ENCODE data around the gene ECE1. TPM values are rescaled to one million over a fixed set of nuclear protein-coding genes. Genes with fewer than 3 reads are reported as not detected.
A peak's percentile ranks its signal among the peaks of the same experiment; 100 is the strongest.

ECE1 gene
- polyA plus RNA-seq, 3 donors = 10.6 to 42.4 (median 23.3) TPM

- H3K4me1 Mint-ChIP-seq = peaks cover 93% of the 10 kb centered on the region
- Histone ChIP-seq H3K4me2 (replicated peaks; ENCODE audit: extremely low read depth, low read length, poor library complexity, severe bottlenecking) (peak overlapping the region; percentile 37), H3K9ac (ENCODE audit: insufficient read depth, low read length, poor library complexity, severe bottlenecking) (peak overlapping the region; percentile 53), H3K79me2 (ENCODE audit: insufficient read depth, low read length) (no peaks in the 10 kb centered on the region), H3K4me3 (replicated peaks in 1 of 3; ENCODE audit: low read depth in 2 of 3, low read length in 3 of 3) (peak overlapping the region in 1 of 3 experiments; percentile 21), H3K27ac (ENCODE audit: low read depth in 1 of 2, low read length in 2 of 2) (peak overlapping the region; percentile 75 to 85), H3K27me3 (ENCODE audit: control insufficient read depth in 2 of 2, insufficient read depth in 2 of 2, low read length in 2 of 2) (peaks cover 6 to 43% of the 10 kb centered on the region in 2 donors), H2AFZ (ENCODE audit: insufficient read depth, low read depth, low read length, poor library complexity, severe bottlenecking) (no peak overlapping the region), H3K4me1 (ENCODE audit: control insufficient read depth in 1 of 2, insufficient read depth in 2 of 2, low read length in 2 of 2) (peaks cover 78 to 81% of the 10 kb centered on the region in 2 donors), H3K36me3 (replicated peaks in 1 of 2; ENCODE audit: control insufficient read depth in 1 of 2, insufficient read depth in 2 of 2, low read length in 2 of 2) (no peaks in the 10 kb centered on the region), H4K20me1 (ENCODE audit: insufficient read depth, low read length) (peaks cover 6% of the 10 kb centered on the region), H3K9me3 (replicated peaks in 1 of 2; ENCODE audit: control insufficient read depth in 1 of 2, insufficient read depth in 1 of 2, low read length in 2 of 2) (no peaks in the 10 kb centered on the region)
- peak overlapping the region; percentile 93 to 99 (median 98) for H3K27ac Mint-ChIP-seq
- peaks cover 24 to 67% (median 60%) of the 10 kb centered on the region in 3 donors for H3K27me3 Mint-ChIP-seq (ENCODE audit: low read depth in 3 of 3)
- peak overlapping the region; percentile 62 to 86 for H3K4me3 Mint-ChIP-seq
- no peak for TF ChIP-seq CTCF (IDR thresholded peaks at IDR 0.05)
- intact Hi-C loops (cut with micrococcal nuclease) = loop anchor here (2.0 kb wide), 2 partner anchors 13 to 19 kb away; no protein-coding TSS in a partner anchor
- 0% methylated on average over 3 of the region's 7 CpGs for WGBS (ENCODE audit: insufficient coverage)
- peak; percentile 94 to 98 (median 95) for DNase-seq
- peaks cover 0 to 5% (median 2%) of the 10 kb centered on the region in 7 donors for H3K9me3 Mint-ChIP-seq
- peaks cover 16 to 25% of the 10 kb centered on the region in 2 donors for H3K36me3 Mint-ChIP-seq
Measured at GRCh38 chr1:21337928-21338572, 47.8 kb upstream of the ECE1 start.

DNA sequence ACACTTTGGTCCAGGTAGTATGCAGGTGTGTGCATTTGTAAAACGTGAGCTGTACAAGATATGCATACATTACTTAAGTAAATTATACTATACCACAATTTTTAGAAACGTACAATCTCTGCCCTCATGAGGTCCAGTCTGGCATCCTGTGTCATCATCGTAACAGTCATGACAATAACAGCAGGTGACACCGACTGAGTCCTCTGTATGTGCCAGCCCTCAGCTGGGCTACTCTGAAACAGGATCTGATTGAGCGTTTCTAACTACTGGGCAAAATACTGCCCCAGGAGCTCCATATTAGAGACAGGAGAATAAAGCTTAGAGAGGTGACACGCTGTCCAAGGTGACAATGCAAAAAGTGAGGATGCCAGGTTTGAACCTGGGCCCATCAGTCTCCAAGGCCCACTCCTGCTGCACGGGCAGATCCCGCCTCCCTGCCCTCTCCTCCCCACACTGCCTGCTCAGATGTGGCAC lies 47.2 kb upstream of the ECE1 start:
- peak overlapping the region; percentile 93 to 99 (median 98) for H3K27ac Mint-ChIP-seq

More for the DNA sequence above, 47.2 kb upstream of the ECE1 start:
- H3K79me2 ChIP-seq (ENCODE audit: insufficient read depth, low read length) = no peaks in the 10 kb centered on the region
- H3K9me3 ChIP-seq (replicated peaks in 1 of 2; ENCODE audit: control insufficient read depth in 1 of 2, insufficient read depth in 1 of 2, low read length in 2 of 2) = no peaks in the 10 kb centered on the region
- H3K27me3 Mint-ChIP-seq (ENCODE audit: low read depth in 3 of 3) = peaks cover 19 to 61% (median 58%) of the 10 kb centered on the region in 3 donors
- H3K4me3 Mint-ChIP-seq = peak overlapping the region; percentile 62 to 86
- DNase-seq = peak; percentile 69 to 84 (median 76)
- no peak for TF ChIP-seq CTCF (IDR thresholded peaks at IDR 0.05)
- H3K27me3 ChIP-seq (ENCODE audit: control insufficient read depth in 2 of 2, insufficient read depth in 2 of 2, low read length in 2 of 2) = peaks cover under 1 to 37% of the 10 kb centered on the region in 2 donors
- peak overlapping the region; percentile 53 for H3K9ac ChIP-seq (ENCODE audit: insufficient read depth, low read length, poor library complexity, severe bottlenecking)
- H3K4me3 ChIP-seq (replicated peaks in 1 of 3; ENCODE audit: low read depth in 2 of 3, low read length in 3 of 3) = peak overlapping the region in 1 of 3 experiments; percentile 2
- H3K4me1 Mint-ChIP-seq = peaks cover 91% of the 10 kb centered on the region
- H4K20me1 ChIP-seq (ENCODE audit: insufficient read depth, low read length) = peaks cover 6% of the 10 kb centered on the region
- H3K9me3 Mint-ChIP-seq = peaks cover 0 to 5% (median 2%) of the 10 kb centered on the region in 7 donors
- peak overlapping the region; percentile 37 for H3K4me2 ChIP-seq (replicated peaks; ENCODE audit: extremely low read depth, low read length, poor library complexity, severe bottlenecking)
- intact Hi-C loops (cut with micrococcal nuclease) = loop anchor here in 1 of 2 donors (2.0 kb wide), 1 partner anchor 19 kb away; no protein-coding TSS in a partner anchor
- peak overlapping the region; percentile 75 to 85 for H3K27ac ChIP-seq (ENCODE audit: low read depth in 1 of 2, low read length in 2 of 2)
- H3K36me3 ChIP-seq (replicated peaks in 1 of 2; ENCODE audit: control insufficient read depth in 1 of 2, insufficient read depth in 2 of 2, low read length in 2 of 2) = no peaks in the 10 kb centered on the region
- H3K36me3 Mint-ChIP-seq = peaks cover 16 to 27% of the 10 kb centered on the region in 2 donors
- 26% methylated on average over 5 of the region's 8 CpGs for WGBS (ENCODE audit: insufficient coverage)
- peaks cover 82 to 87% of the 10 kb centered on the region in 2 donors for H3K4me1 ChIP-seq (ENCODE audit: control insufficient read depth in 1 of 2, insufficient read depth in 2 of 2, low read length in 2 of 2)
- H2AFZ ChIP-seq (ENCODE audit: insufficient read depth, low read depth, low read length, poor library complexity, severe bottlenecking) = no peak overlapping the region
